Skeletal muscle satellite cell (primary cell): ENCODE data around the gene FAM193A.
A peak's percentile ranks its signal among the peaks of the same experiment; 100 is the strongest.

ENCODE experiments used
- H3K27me3 ChIP-seq: 2 replicates; pipeline ENCODE4 v1.7.0; 2013; ENCODE audit warnings: low read length; ENCODE audit not compliant: control insufficient read depth, insufficient read depth
- H3K36me3 ChIP-seq: 2 replicates; pipeline ENCODE4 v1.7.0; 2013; ENCODE audit warnings: mild to moderate bottlenecking, control low read depth, low read length; ENCODE audit not compliant: insufficient read depth
- H3K4me1 ChIP-seq: 2 replicates; pipeline ENCODE4 v1.7.0; 2013; ENCODE audit warnings: low read length; ENCODE audit not compliant: control insufficient read depth, insufficient read depth
- H3K4me2 ChIP-seq: 2 replicates; pipeline ENCODE4 v1.7.0; 2013; ENCODE audit warnings: mild to moderate bottlenecking, low read length
- H3K4me3 ChIP-seq: 2 replicates; pipeline ENCODE4 v1.7.0; 2013; ENCODE audit warnings: low read length
- H3K9ac ChIP-seq: 2 replicates; pipeline ENCODE4 v1.7.0; 2013; ENCODE audit warnings: mild to moderate bottlenecking, low read depth, low read length, moderate library complexity
- H3K9me3 ChIP-seq: replicated peaks from 2 replicates; pipeline ENCODE4 v1.7.0; 2013; ENCODE audit warnings: mild to moderate bottlenecking, control low read depth, low read length

FAM193A gene

DNA sequence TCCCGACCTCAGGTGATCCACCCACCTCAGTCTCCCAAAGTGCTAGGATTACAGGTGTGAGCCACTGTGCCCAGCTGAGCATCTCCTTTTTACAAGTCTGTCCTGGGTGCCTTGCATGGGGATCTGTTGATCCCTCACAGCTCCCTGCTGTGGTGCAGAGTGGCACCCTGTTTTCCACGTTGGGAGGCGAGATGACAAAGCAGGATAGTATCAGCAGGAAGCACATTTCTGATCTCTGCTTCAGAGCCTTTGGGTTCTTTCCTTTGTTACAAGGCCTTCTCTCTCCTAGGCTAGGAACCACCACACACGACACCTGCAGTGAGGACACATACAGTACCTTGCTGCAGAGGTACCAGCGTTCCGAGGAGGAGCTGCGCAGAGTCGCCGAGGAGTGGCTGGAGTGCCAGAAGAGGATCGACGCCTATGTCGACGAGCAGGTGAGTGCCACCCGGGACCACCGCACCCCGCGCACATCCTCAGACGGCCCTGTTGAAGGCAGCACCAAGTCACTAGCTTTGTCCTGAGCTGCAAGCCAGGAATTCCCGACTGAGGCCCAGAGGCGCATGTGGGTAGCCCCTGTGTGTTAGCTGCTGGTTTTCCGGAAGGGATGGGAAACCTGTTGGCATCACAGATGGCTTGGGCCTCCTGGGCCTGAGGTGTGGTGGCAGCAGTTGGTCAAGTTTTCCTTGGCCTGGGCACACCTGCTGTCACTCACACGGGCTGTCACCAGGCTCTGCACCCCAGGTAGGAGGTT is 110.1 kb downstream of the FAM193A start:
- Histone ChIP-seq H3K27me3 (no peaks in the 10 kb centered on the region), H3K4me2 (no peak overlapping the region), H3K36me3 (peaks cover 63% of the 10 kb centered on the region), H3K4me3 (no peak overlapping the region), H3K9me3 (no peaks in the 10 kb centered on the region), H3K9ac (no peak overlapping the region), H3K4me1 (no peaks in the 10 kb centered on the region)

DNA sequence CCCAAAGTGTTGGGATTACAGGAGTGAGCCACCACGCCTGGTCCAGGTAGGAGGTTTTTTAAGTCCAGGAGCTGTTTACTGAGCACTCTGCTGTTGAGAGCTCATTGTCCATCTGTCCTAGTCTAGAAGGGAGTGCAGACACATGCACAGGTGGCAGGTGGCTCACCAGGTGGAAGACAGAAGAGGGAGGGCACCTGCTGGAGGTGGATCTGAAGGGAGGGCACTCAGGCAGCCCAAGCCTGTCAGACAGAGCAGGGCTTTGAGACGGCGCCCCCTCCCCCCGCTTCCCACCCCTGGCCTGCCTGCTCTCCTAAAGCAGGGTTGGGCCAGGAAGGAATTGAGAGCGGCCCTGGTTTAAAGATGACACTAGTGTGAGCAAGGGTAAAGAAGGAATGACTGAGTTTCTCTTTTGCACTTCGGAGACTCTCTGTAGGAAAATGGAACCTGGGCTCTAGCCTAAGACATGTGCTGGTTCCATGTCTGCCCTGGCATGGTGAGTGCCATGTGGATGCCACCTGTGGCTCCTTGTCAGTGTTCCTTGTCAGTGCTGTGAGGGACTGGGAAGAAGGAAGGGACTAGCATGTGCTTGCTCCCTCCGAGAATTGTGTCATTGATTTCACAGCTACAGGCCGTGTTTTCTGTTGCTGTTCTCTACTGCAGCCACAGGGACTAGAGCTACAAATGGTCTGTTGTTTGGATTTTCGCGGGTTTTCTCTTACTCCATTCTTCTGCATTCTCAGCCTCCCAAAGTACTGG is 111.1 kb downstream of the FAM193A start:
- Histone ChIP-seq H3K36me3 (peaks cover 68% of the 10 kb centered on the region), H3K9ac (no peak overlapping the region), H3K4me2 (no peak overlapping the region)

DNA sequence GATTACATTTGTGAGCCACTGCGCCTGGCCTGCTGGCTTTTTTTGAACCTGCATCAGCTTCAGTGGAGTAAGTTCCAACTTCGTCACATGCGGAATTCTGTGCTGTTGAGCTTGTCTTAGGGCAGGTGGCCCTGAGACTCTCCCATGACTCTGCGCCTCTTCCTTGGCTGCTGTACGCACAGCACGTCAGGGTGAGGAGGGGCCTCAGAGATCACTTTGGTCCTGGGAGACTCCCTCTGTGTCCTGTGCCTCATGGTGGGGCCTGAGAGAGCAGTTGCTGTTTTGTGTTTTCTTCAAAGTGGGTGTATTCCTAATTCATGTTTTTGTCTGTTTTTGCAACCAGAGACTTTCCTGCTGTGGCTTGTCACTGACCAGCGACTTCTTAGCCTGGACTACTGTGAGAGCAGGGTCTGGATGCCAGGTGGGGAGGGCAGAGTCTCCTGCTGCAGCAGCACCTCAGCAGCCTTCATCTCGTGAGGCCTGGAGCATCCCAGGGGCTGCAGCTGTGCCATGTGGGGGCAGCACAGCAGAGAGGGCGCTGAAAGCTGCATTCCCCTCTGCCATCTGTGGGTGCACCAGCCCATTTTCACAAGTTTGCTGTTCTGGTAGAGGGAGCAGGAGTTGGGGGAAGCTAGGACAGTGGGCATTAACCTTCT is 111.8 kb downstream of the FAM193A start:
- Histone ChIP-seq H3K4me3 (no peak overlapping the region), H3K4me2 (no peak overlapping the region), H3K36me3 (peaks cover 66% of the 10 kb centered on the region)

More for the DNA sequence above, 111.1 kb downstream of the FAM193A start:
- Histone ChIP-seq H3K9me3 (no peaks in the 10 kb centered on the region), H3K4me3 (no peak overlapping the region), H3K27me3 (no peaks in the 10 kb centered on the region), H3K4me1 (no peaks in the 10 kb centered on the region)

DNA sequence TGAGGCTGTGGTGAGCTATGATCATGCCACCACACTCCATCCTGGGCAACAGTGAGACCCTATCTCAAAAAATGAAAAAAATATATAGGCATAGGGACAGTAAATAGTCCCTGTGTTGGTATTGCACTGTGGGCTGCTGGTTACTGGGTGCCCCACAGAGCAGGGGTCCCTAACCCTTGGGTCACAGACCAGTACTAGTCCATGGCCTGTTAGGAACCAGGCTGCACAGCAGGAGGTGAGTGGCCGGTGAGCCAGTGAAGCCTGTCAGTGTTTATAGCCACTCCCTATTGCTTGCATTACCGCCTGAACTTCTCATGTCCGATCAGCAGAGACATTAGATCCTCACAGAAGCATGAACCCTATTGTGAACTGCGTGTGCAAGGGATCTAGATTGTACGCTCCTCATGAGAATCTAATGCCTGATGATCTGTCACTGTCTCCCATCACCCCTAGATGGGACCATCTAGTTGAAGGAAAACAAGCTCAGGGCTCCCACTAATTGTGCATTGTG is 113.2 kb downstream of the FAM193A start:
- Histone ChIP-seq H3K4me1 (no peaks in the 10 kb centered on the region), H3K36me3 (peaks cover 59% of the 10 kb centered on the region), H3K9me3 (no peaks in the 10 kb centered on the region), H3K4me2 (no peak overlapping the region), H3K27me3 (no peaks in the 10 kb centered on the region), H3K4me3 (no peak overlapping the region), H3K9ac (no peak overlapping the region)

More for the DNA sequence above, 111.8 kb downstream of the FAM193A start:
- Histone ChIP-seq H3K27me3 (no peaks in the 10 kb centered on the region), H3K9me3 (no peaks in the 10 kb centered on the region), H3K4me1 (no peaks in the 10 kb centered on the region), H3K9ac (no peak overlapping the region)

DNA sequence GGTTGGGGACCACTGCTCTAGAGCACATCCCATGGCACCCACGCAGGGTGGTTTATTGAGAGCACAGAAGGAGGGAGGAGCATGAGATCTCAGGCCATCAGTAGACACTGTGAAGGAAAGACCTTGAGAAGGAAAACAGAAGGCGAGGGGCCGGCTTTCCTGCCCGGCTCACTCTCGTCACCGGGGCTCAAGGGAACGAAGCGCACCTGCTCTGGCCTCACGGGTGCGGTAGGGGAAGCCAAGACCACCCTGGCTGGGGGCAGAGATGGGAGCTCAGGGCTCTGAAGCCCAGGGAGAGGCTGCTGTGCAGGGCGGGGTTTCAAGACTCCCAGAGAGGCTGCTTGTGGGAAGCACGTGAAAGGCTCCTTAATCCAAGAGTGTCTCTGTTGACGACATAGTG is 113.8 kb downstream of the FAM193A start:
- Histone ChIP-seq H3K9ac (no peak overlapping the region), H3K4me3 (no peak overlapping the region), H3K9me3 (no peaks in the 10 kb centered on the region), H3K4me2 (no peak overlapping the region), H3K27me3 (no peaks in the 10 kb centered on the region), H3K4me1 (no peaks in the 10 kb centered on the region), H3K36me3 (peaks cover 56% of the 10 kb centered on the region)

DNA sequence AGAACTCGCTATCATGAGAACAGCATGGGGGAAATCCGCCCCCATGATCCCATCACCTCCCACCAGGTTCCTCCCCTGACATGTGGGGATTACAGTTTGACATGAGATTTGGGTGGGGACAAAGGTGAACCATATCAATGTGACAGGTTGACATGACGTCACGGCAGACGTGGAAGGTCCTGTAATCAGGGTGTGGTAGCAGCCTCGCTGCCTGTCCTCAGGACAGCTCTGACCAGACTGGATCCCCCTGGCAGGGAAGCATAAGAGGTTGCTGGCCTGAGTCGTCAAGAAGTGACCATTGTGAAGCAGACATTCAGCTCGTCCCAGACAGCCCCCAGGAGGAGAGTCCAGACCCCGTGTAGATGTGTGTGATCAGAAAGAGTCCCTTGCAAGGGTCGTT is 115.1 kb downstream of the FAM193A start:
- Histone ChIP-seq H3K36me3 (peaks cover 57% of the 10 kb centered on the region), H3K4me2 (no peak overlapping the region), H3K9ac (no peak overlapping the region), H3K27me3 (no peaks in the 10 kb centered on the region), H3K4me3 (no peak overlapping the region), H3K4me1 (no peaks in the 10 kb centered on the region), H3K9me3 (no peaks in the 10 kb centered on the region)

DNA sequence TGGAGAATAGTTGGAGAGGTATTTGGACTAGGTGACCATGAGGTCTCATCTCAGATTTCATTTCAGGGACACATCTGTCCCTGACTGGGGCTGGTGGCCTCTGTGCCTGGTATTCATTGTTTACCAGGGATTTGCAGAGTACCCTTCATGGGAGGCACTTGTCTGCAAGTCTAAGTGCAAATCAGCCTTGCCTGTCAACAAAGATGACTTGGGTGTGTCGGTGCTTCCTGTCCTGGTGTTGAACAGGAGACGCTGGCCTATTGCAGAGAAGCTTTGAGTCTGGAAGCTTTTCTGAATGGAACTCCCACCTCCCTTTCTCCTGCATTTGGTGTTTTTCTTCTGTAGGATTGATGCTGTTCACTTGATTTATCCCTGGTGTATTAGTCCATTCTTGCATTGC is 115.6 kb downstream of the FAM193A start:
- no peak overlapping the region for H3K4me3 ChIP-seq
- no peak overlapping the region for H3K4me2 ChIP-seq
- peaks cover 53% of the 10 kb centered on the region for H3K36me3 ChIP-seq
- H3K9me3 ChIP-seq: no peaks in the 10 kb centered on the region
- H3K4me1 ChIP-seq: no peaks in the 10 kb centered on the region
- no peaks in the 10 kb centered on the region for H3K27me3 ChIP-seq
- H3K9ac ChIP-seq: no peak overlapping the region

DNA sequence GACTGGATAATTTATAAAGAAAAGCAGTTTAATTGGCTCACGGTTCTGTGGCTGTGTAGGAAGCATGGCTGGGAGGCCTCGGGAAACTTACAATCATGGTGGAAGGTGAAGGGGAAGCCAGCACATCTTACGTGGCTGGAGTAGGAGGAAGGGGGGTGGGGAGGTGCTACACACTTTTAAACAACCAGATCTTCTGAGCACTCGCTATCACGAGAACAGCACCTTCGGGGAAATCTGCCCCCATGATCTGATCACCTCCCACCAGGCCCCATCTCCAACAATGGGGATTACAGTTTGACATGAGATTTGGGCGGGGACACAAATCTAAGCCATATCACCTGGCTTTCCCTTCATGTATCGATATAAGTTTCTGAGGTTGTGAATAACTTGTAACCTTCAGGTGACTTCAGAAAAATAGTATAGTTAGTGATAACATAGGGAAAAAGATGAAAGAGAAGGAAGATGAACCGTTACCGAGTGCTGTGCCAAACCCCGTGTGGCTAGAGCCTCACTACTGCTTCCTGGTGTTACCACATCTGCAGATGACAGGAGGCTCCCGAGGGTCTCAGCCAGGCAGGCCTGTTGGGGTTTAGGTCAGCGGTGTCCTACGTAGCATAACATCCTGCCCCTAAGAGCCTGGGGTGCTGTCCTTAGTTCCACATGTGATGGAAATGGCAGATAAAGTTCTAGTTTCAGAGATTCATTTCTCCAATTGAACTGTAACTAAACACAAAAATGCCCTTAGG is 116.1 kb downstream of the FAM193A start:
- H3K27me3 ChIP-seq: no peaks in the 10 kb centered on the region
- H3K9ac ChIP-seq: no peak overlapping the region
- H3K4me1 ChIP-seq: no peaks in the 10 kb centered on the region
- no peak overlapping the region for H3K4me2 ChIP-seq
- H3K36me3 ChIP-seq: peaks cover 52% of the 10 kb centered on the region
- no peak overlapping the region for H3K4me3 ChIP-seq
- no peaks in the 10 kb centered on the region for H3K9me3 ChIP-seq

DNA sequence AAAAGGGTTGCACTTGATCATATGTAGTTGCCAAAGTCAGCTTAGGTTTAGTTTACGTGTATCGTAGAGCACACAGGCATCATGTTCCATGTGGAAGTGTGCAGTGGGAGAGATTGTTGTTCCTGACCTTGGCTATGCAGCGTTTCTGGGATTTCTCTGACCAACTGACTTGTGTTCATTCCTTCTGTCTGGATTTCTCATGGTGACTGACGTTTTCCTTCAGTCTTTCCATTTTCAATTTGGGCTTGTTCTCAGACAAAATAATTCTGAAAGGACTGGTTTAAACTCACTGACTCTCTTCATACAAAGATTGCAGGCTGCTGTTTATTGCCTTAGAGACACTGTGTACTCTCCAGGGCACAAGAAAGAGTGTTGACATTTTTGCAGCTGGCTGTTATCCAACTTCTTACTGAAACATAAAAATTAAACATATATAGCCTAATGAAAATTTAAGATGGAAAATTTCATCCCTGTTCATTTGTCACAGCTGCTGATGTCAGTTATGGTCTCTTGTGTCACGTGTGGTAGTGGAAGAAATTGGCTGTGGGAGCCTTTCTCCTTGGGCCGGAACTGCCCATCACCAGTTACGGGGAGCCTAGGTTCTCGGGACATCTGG is 124.3 kb downstream of the FAM193A start:
- H3K27me3 ChIP-seq: no peaks in the 10 kb centered on the region
- H3K4me1 ChIP-seq: peaks cover 33% of the 10 kb centered on the region
- H3K4me2 ChIP-seq: no peak overlapping the region
- no peak overlapping the region for H3K9ac ChIP-seq
- H3K36me3 ChIP-seq: peaks cover 56% of the 10 kb centered on the region
- H3K4me3 ChIP-seq: no peak overlapping the region
- H3K9me3 ChIP-seq: no peaks in the 10 kb centered on the region

DNA sequence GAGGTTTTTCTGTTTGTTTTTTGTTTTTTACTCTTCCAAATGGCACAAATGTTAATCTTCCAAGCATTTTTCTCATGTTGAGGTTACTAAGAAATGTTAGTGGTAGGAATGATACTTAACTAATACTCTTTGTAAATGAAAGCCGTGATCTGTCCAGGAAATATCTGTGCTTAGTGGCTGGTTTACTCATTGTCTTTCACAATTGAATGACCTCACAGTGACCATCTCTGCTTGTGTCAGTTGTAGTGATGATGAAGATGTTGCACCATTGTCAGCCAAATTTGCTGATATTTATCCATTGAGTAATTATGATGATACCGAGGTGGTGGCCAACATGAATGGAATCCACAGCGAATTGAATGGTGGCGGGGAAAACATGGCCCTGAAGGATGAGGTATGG is 126.2 kb downstream of the FAM193A start:
- Histone ChIP-seq H3K9me3 (no peaks in the 10 kb centered on the region), H3K27me3 (no peaks in the 10 kb centered on the region), H3K4me2 (peak overlapping the region; percentile 45), H3K36me3 (peaks cover 48% of the 10 kb centered on the region), H3K4me3 (no peak overlapping the region), H3K4me1 (peaks cover 38% of the 10 kb centered on the region), H3K9ac (peak overlapping the region; percentile 52)
